ENCODE results near the gene AKAP6. TPM values are rescaled to one million over a fixed set of nuclear protein-coding genes. Genes with fewer than 3 reads are reported as not detected.

The AKAP6 gene
- total and polyA plus RNA-seq, 10 of the 15 experiments (the other 5 are each of a cell fraction or from before 2014, with no cell fraction given) = 0.35 to 5.9 (median 2.2) TPM

GRCh38 chr14:32447371-32447770, 118.3 kb downstream of the AKAP6 start:
- Histone ChIP-seq H3K27ac (ENCODE audit: control insufficient read depth, insufficient read depth) (no peak overlapping the region), H3K4me3 (no peak overlapping the region), H3K36me3 (ENCODE audit: control insufficient read depth in 2 of 2, insufficient read depth in 2 of 2, low read length in 1 of 2) (no peaks in the 10 kb centered on the region), H4K20me1 (ENCODE audit: control insufficient read depth, insufficient read depth) (no peaks in the 10 kb centered on the region), H2AFZ (ENCODE audit: control insufficient read depth, low read depth, low read length) (no peak overlapping the region), H3K9me3 (replicated peaks; ENCODE audit: control insufficient read depth, insufficient read depth, low read length) (no peaks in the 10 kb centered on the region), H3K4me1 (ENCODE audit: control insufficient read depth, insufficient read depth, low read length) (no peaks in the 10 kb centered on the region), H3K79me2 (ENCODE audit: control insufficient read depth, insufficient read depth, low read length) (no peaks in the 10 kb centered on the region), H3K4me2 (ENCODE audit: control insufficient read depth, insufficient read depth) (no peak overlapping the region), H3K27me3 (replicated peaks in 1 of 2; ENCODE audit: control insufficient read depth in 2 of 2, insufficient read depth in 2 of 2, low read length in 1 of 2) (no peaks in the 10 kb centered on the region), H3K9ac (ENCODE audit: control insufficient read depth, insufficient read depth, low read length) (no peak overlapping the region)
- no peak for TF ChIP-seq BCL3 (IDR thresholded peaks at IDR 0.05; ENCODE audit: borderline replicate concordance, insufficient read depth, low read depth, low read length, poor library complexity, severe bottlenecking)
- no peak for TF ChIP-seq RUNX3 (IDR thresholded peaks at IDR 0.05; ENCODE audit: low read length)
- TF ChIP-seq SUPT20H (IDR thresholded peaks at IDR 0.05; ENCODE audit: borderline replicate concordance, control insufficient read depth, low read depth, low read length) = no peak
- no peak for TF ChIP-seq STAT3 (IDR thresholded peaks at IDR 0.05; ENCODE audit: low read depth, low read length)
- TF ChIP-seq CREM (IDR thresholded peaks at IDR 0.05; ENCODE audit: low read depth) = no peak
- TF ChIP-seq SUZ12 (IDR thresholded peaks at IDR 0.05; ENCODE audit: unreplicated experiment) = no peak
- CTCF ChIA-PET = no interaction called here
- intact Hi-C loops (cut with micrococcal nuclease; ENCODE audit: unreplicated experiment) (no loop called here), in situ Hi-C loops (cut with MboI) (no loop called here)
- ATAC-seq (no peak), FAIRE-seq (no peak), DNase-seq (ENCODE audit: low read depth, low spot score) (no peak)
- POLR2A ChIA-PET = no interaction called here
- SMC1A ChIA-PET (ENCODE audit: uncharacterized antibody, unreplicated experiment) = no interaction called here
- RAD21 ChIA-PET (ENCODE audit: unreplicated experiment) = no interaction called here
- no TSS peak for BruUV-seq (replicated peaks)
- 25% methylated on average over 3 of the region's 3 CpGs for WGBS (ENCODE audit: insufficient coverage, insufficient replicate concordance, low lambda C conversion rate, missing lambda C conversion rate)

GRCh38 chr14:32449648-32450047, 120.5 kb downstream of the AKAP6 start:
- ChIA-PET CTCF (no interaction called here), POLR2A (no interaction called here), RAD21 (ENCODE audit: unreplicated experiment) (no interaction called here), SMC1A (ENCODE audit: uncharacterized antibody, unreplicated experiment) (no interaction called here)
- no peak for DNase-seq (ENCODE audit: low read depth, low spot score)
- in situ Hi-C loops (cut with MboI) (loop anchor here (25.0 kb wide), 1 partner anchor 937 kb away; no protein-coding TSS in a partner anchor), intact Hi-C loops (cut with micrococcal nuclease; ENCODE audit: unreplicated experiment) (no loop called here)
- Histone ChIP-seq H3K4me1 (ENCODE audit: control insufficient read depth, insufficient read depth, low read length) (no peaks in the 10 kb centered on the region), H3K79me2 (ENCODE audit: control insufficient read depth, insufficient read depth, low read length) (no peaks in the 10 kb centered on the region), H3K4me3 (no peak overlapping the region), H3K27me3 (replicated peaks in 1 of 2; ENCODE audit: control insufficient read depth in 2 of 2, insufficient read depth in 2 of 2, low read length in 1 of 2) (no peaks in the 10 kb centered on the region), H2AFZ (ENCODE audit: control insufficient read depth, low read depth, low read length) (no peak overlapping the region), H3K4me2 (ENCODE audit: control insufficient read depth, insufficient read depth) (no peak overlapping the region), H3K9me3 (replicated peaks; ENCODE audit: control insufficient read depth, insufficient read depth, low read length) (no peaks in the 10 kb centered on the region), H3K36me3 (ENCODE audit: control insufficient read depth in 2 of 2, insufficient read depth in 2 of 2, low read length in 1 of 2) (no peaks in the 10 kb centered on the region), H3K27ac (ENCODE audit: control insufficient read depth, insufficient read depth) (no peak overlapping the region), H4K20me1 (ENCODE audit: control insufficient read depth, insufficient read depth) (no peaks in the 10 kb centered on the region), H3K9ac (ENCODE audit: control insufficient read depth, insufficient read depth, low read length) (no peak overlapping the region)
- no TSS peak for BruUV-seq (replicated peaks)
- no peak for FAIRE-seq
- no peak for TF ChIP-seq MEF2B (IDR thresholded peaks at IDR 0.05; ENCODE audit: partially characterized antibody, poor library complexity, severe bottlenecking)
- TF ChIP-seq POLR2AphosphoS2 (IDR thresholded peaks at IDR 0.05; ENCODE audit: low read depth, low read length) = no peak
- no peak for TF ChIP-seq ZSCAN29 (IDR thresholded peaks at IDR 0.05)
- TF ChIP-seq ZBED1 (IDR thresholded peaks at IDR 0.05; ENCODE audit: borderline replicate concordance) = no peak
- TF ChIP-seq MXI1 (IDR thresholded peaks at IDR 0.05; ENCODE audit: low read depth, low read length) = no peak
- no peak for TF ChIP-seq RAD51 (IDR thresholded peaks at IDR 0.05)
- TF ChIP-seq CREM (IDR thresholded peaks at IDR 0.05; ENCODE audit: low read depth) = no peak
- TF ChIP-seq MYC (IDR thresholded peaks at IDR 0.05; ENCODE audit: insufficient read depth, insufficient read length, insufficient replicate concordance, low read length, severe bottlenecking) = no peak
- TF ChIP-seq BACH1 (IDR thresholded peaks at IDR 0.05; ENCODE audit: borderline replicate concordance) = no peak
- no peak for TF ChIP-seq LARP7 (IDR thresholded peaks at IDR 0.05)
- TF ChIP-seq SUPT20H (IDR thresholded peaks at IDR 0.05; ENCODE audit: borderline replicate concordance, control insufficient read depth, low read depth, low read length) = no peak
- TF ChIP-seq CHD2 (IDR thresholded peaks at IDR 0.05; ENCODE audit: borderline replicate concordance, low read depth, low read length) = no peak
- ATAC-seq = no peak
- WGBS (ENCODE audit: insufficient coverage, insufficient replicate concordance, low lambda C conversion rate, missing lambda C conversion rate) = 0% methylated on average over 1 of the region's 1 CpG
